Effector memory CD8-positive, alpha-beta T cell (primary cell): ENCODE data around the gene SLIT3.

Source experiments
- ATAC-seq: fragments of 150-1000 bp; cut with Tn5 transposase; replicated peaks from 2 replicates; pipeline ENCODE4 v1.10.0; 2021; ENCODE audit warnings: mild to moderate bottlenecking, moderate library complexity
- DNase-seq, 3 experiments: peaks; one replicate each; pipeline ENCODE4 v3.0.0; 2021
- H3K27ac Mint-ChIP-seq, 2 donors: one replicate each; pipeline ENCODE4 v1.8.0; 2022; ENCODE audit warnings: mild to moderate bottlenecking in 2 of 2, mixed read lengths in 2 of 2, moderate library complexity in 2 of 2
- H3K27me3 Mint-ChIP-seq, 2 donors: one replicate each; pipeline ENCODE4 v1.8.0; 2022; ENCODE audit warnings: mixed read lengths in 2 of 2
- H3K36me3 Mint-ChIP-seq: one replicate; pipeline ENCODE4 v1.8.0; 2022; ENCODE audit warnings: mild to moderate bottlenecking, moderate library complexity, mixed read lengths; ENCODE audit not compliant: insufficient read depth
- H3K4me1 Mint-ChIP-seq, 2 donors: one replicate each; pipeline ENCODE4 v1.8.0; 2022; ENCODE audit warnings: low read depth in 2 of 2, mixed read lengths in 2 of 2
- H3K4me3 Mint-ChIP-seq, 2 donors: one replicate each; pipeline ENCODE4 v1.8.0; 2022; ENCODE audit warnings: mild to moderate bottlenecking in 2 of 2, mixed read lengths in 2 of 2, moderate library complexity in 2 of 2
- H3K9me3 Mint-ChIP-seq, 2 donors: one replicate each; pipeline ENCODE4 v1.8.0; 2022; ENCODE audit warnings: mixed read lengths in 2 of 2

SLIT3 gene

DNA sequence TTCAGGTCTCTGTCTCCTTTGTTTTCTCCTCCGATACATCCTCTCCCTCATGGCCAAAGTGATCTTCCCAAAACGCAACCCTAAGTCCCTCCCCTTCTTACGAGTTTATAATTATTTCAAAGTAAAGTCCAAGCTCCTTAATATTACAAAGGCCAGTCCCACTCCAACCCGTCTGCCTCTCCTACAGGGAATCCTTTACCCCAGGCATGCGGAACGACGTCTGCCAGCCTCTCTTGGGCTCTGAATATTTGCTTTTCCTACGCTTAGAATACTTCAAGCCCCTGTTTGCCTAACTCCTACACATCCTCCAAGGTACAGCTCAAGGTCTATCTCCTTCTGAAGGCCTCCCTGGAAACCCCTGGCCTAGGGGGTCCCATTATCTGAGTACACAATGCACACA lies 246.4 kb downstream of the SLIT3 start:
- H3K9me3 Mint-ChIP-seq, result no peaks in the 10 kb centered on the region
- no peak overlapping the region for H3K27ac Mint-ChIP-seq
- no peak overlapping the region for H3K4me3 Mint-ChIP-seq
- H3K27me3 Mint-ChIP-seq, result peaks cover 9 to 15% of the 10 kb centered on the region in 2 donors
- no peaks in the 10 kb centered on the region for H3K4me1 Mint-ChIP-seq
- H3K36me3 Mint-ChIP-seq, result no peaks in the 10 kb centered on the region
- DNase-seq (no peak), ATAC-seq (no peak)

GRCh38 chr5:169052207-169052606 lies 248.7 kb downstream of the SLIT3 start:
- no peaks in the 10 kb centered on the region for H3K4me1 Mint-ChIP-seq
- H3K36me3 Mint-ChIP-seq, result no peaks in the 10 kb centered on the region
- H3K9me3 Mint-ChIP-seq, result no peaks in the 10 kb centered on the region
- H3K27ac Mint-ChIP-seq, result no peak overlapping the region
- H3K4me3 Mint-ChIP-seq, result no peak overlapping the region
- DNase-seq, result no peak
- ATAC-seq, result no peak
- H3K27me3 Mint-ChIP-seq, result peaks cover 6 to 9% of the 10 kb centered on the region in 2 donors

DNA sequence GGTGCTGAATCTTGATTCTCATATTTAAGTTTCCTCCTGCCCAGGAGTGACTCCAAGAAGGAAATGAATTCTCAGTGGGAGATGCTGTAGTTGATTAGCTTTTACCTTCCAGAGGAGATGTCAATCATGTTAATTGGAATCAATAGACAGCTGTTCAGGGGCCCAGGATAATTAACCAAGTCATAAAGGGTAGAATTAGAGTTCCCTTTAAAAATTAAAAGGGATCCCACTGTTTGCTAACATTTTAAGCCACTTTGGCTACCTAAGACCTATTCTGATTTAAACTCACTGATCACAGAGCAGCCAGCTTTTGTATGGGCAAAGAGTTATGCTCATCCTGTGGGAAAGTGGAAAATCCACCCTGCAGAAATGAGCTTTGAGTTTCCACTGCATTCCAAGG lies 249.6 kb downstream of the SLIT3 start:
- DNase-seq (no peak), ATAC-seq (no peak)
- no peaks in the 10 kb centered on the region for H3K36me3 Mint-ChIP-seq
- H3K27me3 Mint-ChIP-seq, result peaks cover 6 to 9% of the 10 kb centered on the region in 2 donors
- no peak overlapping the region for H3K27ac Mint-ChIP-seq
- no peak overlapping the region for H3K4me3 Mint-ChIP-seq
- no peaks in the 10 kb centered on the region for H3K9me3 Mint-ChIP-seq
- H3K4me1 Mint-ChIP-seq, result no peaks in the 10 kb centered on the region

DNA sequence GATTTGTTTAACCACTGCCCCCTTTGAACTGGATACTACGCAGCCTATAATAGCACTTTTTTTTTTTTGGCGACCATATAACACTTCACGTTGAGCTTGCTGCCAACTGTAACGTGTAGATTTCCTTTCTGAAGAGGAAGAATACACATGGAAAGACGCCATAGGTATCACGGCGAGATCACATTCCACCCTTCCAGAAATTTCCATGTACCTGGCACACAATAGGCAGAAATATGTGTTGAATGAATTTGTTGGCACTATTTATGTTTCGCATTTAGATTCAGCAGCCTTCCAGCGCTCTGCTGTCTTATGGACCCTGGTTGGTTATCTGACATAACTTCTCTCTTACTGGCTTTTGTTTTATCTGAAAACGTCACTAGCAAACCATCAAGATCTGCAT lies 250.3 kb downstream of the SLIT3 start:
- Mint-ChIP-seq H3K27me3 (peaks cover 6 to 8% of the 10 kb centered on the region in 2 donors), H3K4me1 (no peaks in the 10 kb centered on the region), H3K27ac (no peak overlapping the region), H3K36me3 (no peaks in the 10 kb centered on the region), H3K9me3 (no peaks in the 10 kb centered on the region), H3K4me3 (no peak overlapping the region)
- ATAC-seq, result no peak
- DNase-seq, result no peak

DNA sequence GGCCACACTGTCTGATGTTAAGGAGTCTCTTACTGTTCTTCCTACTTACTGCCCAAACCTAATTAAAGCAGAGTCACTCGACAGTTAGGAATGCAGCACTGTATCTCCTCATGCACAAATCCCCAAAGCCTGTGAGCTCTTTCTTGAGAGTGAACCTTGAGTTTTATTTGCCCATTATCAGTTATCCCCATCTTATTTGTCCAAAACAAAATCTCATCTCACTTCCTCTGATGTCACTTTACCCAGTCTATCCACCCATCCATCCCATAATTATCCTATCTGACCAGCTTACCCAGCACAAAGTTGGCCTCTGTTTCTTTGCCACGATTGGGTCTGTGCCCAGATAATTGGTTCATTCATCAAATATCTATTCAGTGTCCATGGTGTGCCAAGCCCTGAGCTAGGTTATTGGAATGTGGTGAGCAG lies 250.8 kb downstream of the SLIT3 start:
- Mint-ChIP-seq H3K4me3 (no peak overlapping the region), H3K27ac (no peak overlapping the region), H3K36me3 (no peaks in the 10 kb centered on the region), H3K9me3 (no peaks in the 10 kb centered on the region), H3K27me3 (peaks cover 4% of the 10 kb centered on the region in 2 donors), H3K4me1 (no peaks in the 10 kb centered on the region)
- DNase-seq, result no peak
- ATAC-seq, result no peak

DNA sequence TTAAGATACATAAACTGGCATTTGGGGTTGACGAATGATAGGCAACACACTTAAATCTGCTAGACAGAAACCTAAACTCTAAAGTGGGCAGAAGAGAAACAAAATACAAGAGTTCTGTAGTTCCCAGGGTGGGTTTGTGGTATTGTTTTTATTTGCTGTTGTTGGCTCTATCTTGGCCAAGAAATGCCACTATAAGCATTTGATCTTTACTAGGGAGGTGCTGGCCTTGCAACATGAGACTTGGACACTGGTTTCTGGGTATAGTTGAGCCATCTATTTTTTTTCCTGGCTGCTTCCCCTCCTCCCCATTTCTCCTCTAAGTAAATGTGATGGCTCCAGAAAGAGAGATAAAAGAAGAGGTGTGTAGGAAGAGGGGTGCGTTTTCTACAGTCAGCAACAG lies 251.2 kb downstream of the SLIT3 start:
- H3K4me1 Mint-ChIP-seq, result no peaks in the 10 kb centered on the region
- no peaks in the 10 kb centered on the region for H3K36me3 Mint-ChIP-seq
- DNase-seq, result no peak
- H3K27me3 Mint-ChIP-seq, result no peaks in the 10 kb centered on the region
- H3K4me3 Mint-ChIP-seq, result no peak overlapping the region
- no peak overlapping the region for H3K27ac Mint-ChIP-seq
- no peaks in the 10 kb centered on the region for H3K9me3 Mint-ChIP-seq
- no peak for ATAC-seq

- ATAC-seq, result no peak
- Mint-ChIP-seq H3K27ac (no peak overlapping the region), H3K4me3 (no peak overlapping the region), H3K9me3 (no peaks in the 10 kb centered on the region), H3K36me3 (no peaks in the 10 kb centered on the region), H3K27me3 (no peaks in the 10 kb centered on the region), H3K4me1 (no peaks in the 10 kb centered on the region)
- DNase-seq, result no peak
Observed at GRCh38 chr5:169048181-169049125, 252.5 kb downstream of the SLIT3 start.

- no peak for DNase-seq
- Mint-ChIP-seq H3K9me3 (no peaks in the 10 kb centered on the region), H3K4me3 (no peak overlapping the region), H3K36me3 (no peaks in the 10 kb centered on the region), H3K27ac (no peak overlapping the region), H3K27me3 (peaks cover 9 to 14% of the 10 kb centered on the region in 2 donors), H3K4me1 (no peaks in the 10 kb centered on the region)
- ATAC-seq, result no peak
Observed at GRCh38 chr5:169044962-169045361, 256.0 kb downstream of the SLIT3 start.

DNA sequence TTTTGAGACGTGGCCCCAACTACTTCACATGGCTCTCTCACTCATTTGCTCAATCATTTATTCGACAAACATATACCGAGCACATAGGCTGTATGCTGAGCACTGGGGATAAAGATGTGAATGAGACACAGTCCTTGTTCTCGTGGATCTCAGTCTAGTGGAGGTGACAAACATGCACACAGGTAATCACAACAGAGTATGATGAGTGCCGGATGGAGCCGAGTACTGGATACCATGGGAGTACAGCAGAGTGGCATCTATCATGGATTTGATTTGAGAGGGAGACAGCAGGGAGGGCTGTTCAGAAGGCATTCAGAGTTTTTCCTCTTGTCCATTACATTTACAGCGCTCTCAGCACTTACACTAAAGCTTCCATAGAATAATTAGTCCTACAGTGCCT lies 259.8 kb downstream of the SLIT3 start:
- no peaks in the 10 kb centered on the region for H3K36me3 Mint-ChIP-seq
- H3K4me3 Mint-ChIP-seq, result no peak overlapping the region
- no peaks in the 10 kb centered on the region for H3K4me1 Mint-ChIP-seq
- peaks cover 9 to 14% of the 10 kb centered on the region in 2 donors for H3K27me3 Mint-ChIP-seq
- DNase-seq (no peak), ATAC-seq (no peak)
- H3K9me3 Mint-ChIP-seq, result no peaks in the 10 kb centered on the region
- H3K27ac Mint-ChIP-seq, result no peak overlapping the region

DNA sequence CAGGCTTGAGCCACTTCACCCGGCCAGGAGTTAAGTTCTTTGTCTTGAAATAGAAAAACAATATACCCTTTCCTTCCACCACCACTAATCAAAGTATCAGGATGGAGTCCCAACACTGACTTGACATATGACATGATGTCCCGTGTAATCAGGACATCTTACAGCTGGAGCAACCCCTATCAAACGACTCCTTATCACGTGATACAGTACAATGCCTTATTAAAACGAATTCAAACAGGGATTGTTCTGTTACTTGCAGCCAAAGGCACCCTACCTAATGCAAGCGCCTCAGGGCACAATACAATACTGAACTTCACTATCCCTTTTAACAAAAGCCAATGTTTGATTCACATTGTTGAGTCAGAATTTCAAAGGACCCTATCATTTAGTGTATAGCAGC lies 261.3 kb downstream of the SLIT3 start:
- Mint-ChIP-seq H3K9me3 (no peaks in the 10 kb centered on the region), H3K36me3 (no peaks in the 10 kb centered on the region), H3K4me1 (no peaks in the 10 kb centered on the region), H3K4me3 (no peak overlapping the region), H3K27me3 (peaks cover 9 to 14% of the 10 kb centered on the region in 2 donors), H3K27ac (no peak overlapping the region)
- DNase-seq (no peak), ATAC-seq (no peak)

DNA sequence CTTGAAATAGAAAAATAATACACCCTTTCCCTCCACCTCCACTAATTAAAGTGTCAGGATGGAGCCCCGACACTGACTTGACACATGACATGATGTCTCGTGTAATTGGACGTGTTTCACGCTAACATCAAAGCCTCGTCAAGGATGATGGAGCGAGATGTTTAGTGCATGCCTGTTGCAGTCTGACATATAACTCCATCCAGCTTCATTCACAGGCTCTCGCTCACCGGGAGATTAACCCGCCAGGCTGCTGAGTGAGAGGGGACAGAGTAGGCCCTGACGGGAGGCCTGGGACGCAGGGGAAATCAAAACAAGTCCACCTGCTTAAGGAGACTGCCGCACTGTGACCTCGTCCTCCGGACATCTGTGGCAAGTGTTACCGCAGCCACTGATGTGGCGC lies 263.5 kb downstream of the SLIT3 start:
- ATAC-seq, result no peak
- DNase-seq, result no peak
- H3K27ac Mint-ChIP-seq, result no peak overlapping the region
- H3K27me3 Mint-ChIP-seq, result peaks cover 9 to 14% of the 10 kb centered on the region in 2 donors
- no peak overlapping the region for H3K4me3 Mint-ChIP-seq
- peaks cover 0 to 2% of the 10 kb centered on the region in 2 donors for H3K9me3 Mint-ChIP-seq
- H3K36me3 Mint-ChIP-seq, result no peaks in the 10 kb centered on the region
- H3K4me1 Mint-ChIP-seq, result no peaks in the 10 kb centered on the region

- ATAC-seq, result no peak
- H3K4me1 Mint-ChIP-seq, result no peaks in the 10 kb centered on the region
- H3K4me3 Mint-ChIP-seq, result no peak overlapping the region
- H3K27me3 Mint-ChIP-seq, result peaks cover 9 to 10% of the 10 kb centered on the region in 2 donors
- DNase-seq, result no peak
- no peak overlapping the region for H3K27ac Mint-ChIP-seq
- H3K9me3 Mint-ChIP-seq, result peaks cover 0 to 2% of the 10 kb centered on the region in 2 donors
- no peaks in the 10 kb centered on the region for H3K36me3 Mint-ChIP-seq
Observed at GRCh38 chr5:169036079-169036805, 264.7 kb downstream of the SLIT3 start.

GRCh38 chr5:169029661-169030274 lies 271.2 kb downstream of the SLIT3 start:
- no peak for DNase-seq
- H3K4me3 Mint-ChIP-seq, result no peak overlapping the region
- no peak overlapping the region for H3K27ac Mint-ChIP-seq
- no peak for ATAC-seq
- H3K27me3 Mint-ChIP-seq, result peaks cover under 1 to 4% of the 10 kb centered on the region in 2 donors
- H3K9me3 Mint-ChIP-seq, result peaks cover 0 to 2% of the 10 kb centered on the region in 2 donors
- H3K4me1 Mint-ChIP-seq, result no peaks in the 10 kb centered on the region
- H3K36me3 Mint-ChIP-seq, result no peaks in the 10 kb centered on the region
